Activated CD8-positive, alpha-beta T cell treated with anti-CD3 and anti-CD28 coated beads for 36 hours (primary cell): Measurements from ENCODE around the gene CFLAR. TPM values are rescaled to one million over a fixed set of nuclear protein-coding genes. Genes with fewer than 3 reads are reported as not detected.
A peak's percentile ranks its signal among the peaks of the same experiment; 100 is the strongest.

Source experiments
- ATAC-seq: fragments of 200-7000 bp; cut with Tn5 transposase; one replicate; pipeline ENCODE4 v1.10.0; 2021; ENCODE audit warnings: mild to moderate bottlenecking, moderate library complexity
- CTCF ChIA-PET: fragments of 350-600 bp; sonication (Branson Sonifier 250); formaldehyde crosslinking; loops from one replicate; lab custom pipeline; 2021; ENCODE audit warnings: antibody characterized with exemption; lab: Charles Lee
- POLR2A ChIA-PET: fragments of 350-600 bp; sonication (Branson Sonifier 250); formaldehyde crosslinking; loops from one replicate; lab custom pipeline; 2021; ENCODE audit warnings: antibody characterized with exemption; lab: Charles Lee
- DNase-seq: peaks from one replicate; pipeline ENCODE4 v3.0.0-alpha.2; 2020
- H3K27ac Mint-ChIP-seq: one replicate; pipeline ENCODE4 v1.8.0; 2021; ENCODE audit warnings: mild to moderate bottlenecking, mixed read lengths
- H3K27me3 Mint-ChIP-seq: one replicate; pipeline ENCODE4 v1.8.0; 2021; ENCODE audit warnings: mixed read lengths
- H3K36me3 Mint-ChIP-seq: one replicate; pipeline ENCODE4 v1.8.0; 2021; ENCODE audit warnings: low read depth, mixed read lengths
- H3K4me1 Mint-ChIP-seq: one replicate; pipeline ENCODE4 v1.8.0; 2021; ENCODE audit warnings: low read depth, mixed read lengths
- H3K4me3 Mint-ChIP-seq: one replicate; pipeline ENCODE4 v1.8.0; 2021; ENCODE audit warnings: mild to moderate bottlenecking, moderate library complexity, mixed read lengths
- H3K9me3 Mint-ChIP-seq: one replicate; pipeline ENCODE4 v1.8.0; 2021; ENCODE audit warnings: mixed read lengths
- intact Hi-C: fragments of 100-400 bp; cut with micrococcal nuclease; formaldehyde crosslinking; loops from one replicate; pipeline ENCODE4 v1.10.0; 2022
- total RNA-seq, 2 experiments: library from RNA; stranded (reverse); gene quantifications; one replicate each; pipeline ENCODE4 v1.2.3, GENCODE V29; 2021
- TF ChIP-seq, protein P1 (sequence below): fragments of 200-600 bp; IDR thresholded peaks from one replicate; pipeline ENCODE4 v1.8.0; 2022; ENCODE audit warnings: antibody characterized with exemption, mild to moderate bottlenecking

The CFLAR gene
- total RNA-seq, 2 experiments from 2014 or later: 222 to 229 TPM

DNA sequence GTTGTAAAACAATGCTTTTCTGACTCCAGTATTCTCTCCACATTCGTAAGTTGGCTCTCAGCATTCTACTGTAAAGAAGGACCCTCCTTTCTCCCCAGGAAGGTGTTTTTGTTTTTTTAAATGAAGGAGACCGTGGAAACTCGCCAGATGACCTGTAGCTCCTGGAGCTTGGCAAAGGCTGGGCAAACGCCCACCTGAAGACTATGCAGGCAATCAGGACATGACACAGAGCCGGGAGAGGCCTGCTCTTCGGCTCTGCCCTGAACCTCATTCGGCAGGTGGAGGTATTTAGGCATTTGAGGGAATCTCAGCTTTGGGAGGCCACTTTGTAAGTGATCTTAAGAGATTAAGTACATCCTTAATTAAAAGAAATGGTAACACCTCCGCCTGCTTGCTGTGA lies 84.4 kb downstream of the CFLAR start:
- intact Hi-C loops: no loop called here
- peak overlapping the region; percentile 40 for H3K27ac Mint-ChIP-seq
- H3K36me3 Mint-ChIP-seq: peaks cover 31% of the 10 kb centered on the region
- TF ChIP-seq, protein P1, sequence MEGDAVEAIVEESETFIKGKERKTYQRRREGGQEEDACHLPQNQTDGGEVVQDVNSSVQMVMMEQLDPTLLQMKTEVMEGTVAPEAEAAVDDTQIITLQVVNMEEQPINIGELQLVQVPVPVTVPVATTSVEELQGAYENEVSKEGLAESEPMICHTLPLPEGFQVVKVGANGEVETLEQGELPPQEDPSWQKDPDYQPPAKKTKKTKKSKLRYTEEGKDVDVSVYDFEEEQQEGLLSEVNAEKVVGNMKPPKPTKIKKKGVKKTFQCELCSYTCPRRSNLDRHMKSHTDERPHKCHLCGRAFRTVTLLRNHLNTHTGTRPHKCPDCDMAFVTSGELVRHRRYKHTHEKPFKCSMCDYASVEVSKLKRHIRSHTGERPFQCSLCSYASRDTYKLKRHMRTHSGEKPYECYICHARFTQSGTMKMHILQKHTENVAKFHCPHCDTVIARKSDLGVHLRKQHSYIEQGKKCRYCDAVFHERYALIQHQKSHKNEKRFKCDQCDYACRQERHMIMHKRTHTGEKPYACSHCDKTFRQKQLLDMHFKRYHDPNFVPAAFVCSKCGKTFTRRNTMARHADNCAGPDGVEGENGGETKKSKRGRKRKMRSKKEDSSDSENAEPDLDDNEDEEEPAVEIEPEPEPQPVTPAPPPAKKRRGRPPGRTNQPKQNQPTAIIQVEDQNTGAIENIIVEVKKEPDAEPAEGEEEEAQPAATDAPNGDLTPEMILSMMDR: no peak
- no peaks in the 10 kb centered on the region for H3K9me3 Mint-ChIP-seq
- ATAC-seq (no peak), DNase-seq (no peak)
- ChIA-PET POLR2A (no interaction called here), CTCF (interaction anchor here (1.2 to 2.2 kb wide), 2 partner anchors 8 to 32 kb away, joined by 4 to 8 read pairs; no protein-coding TSS in a partner anchor)
- no peaks in the 10 kb centered on the region for H3K27me3 Mint-ChIP-seq
- H3K4me1 Mint-ChIP-seq: peaks cover 33% of the 10 kb centered on the region
- no peak overlapping the region for H3K4me3 Mint-ChIP-seq

DNA sequence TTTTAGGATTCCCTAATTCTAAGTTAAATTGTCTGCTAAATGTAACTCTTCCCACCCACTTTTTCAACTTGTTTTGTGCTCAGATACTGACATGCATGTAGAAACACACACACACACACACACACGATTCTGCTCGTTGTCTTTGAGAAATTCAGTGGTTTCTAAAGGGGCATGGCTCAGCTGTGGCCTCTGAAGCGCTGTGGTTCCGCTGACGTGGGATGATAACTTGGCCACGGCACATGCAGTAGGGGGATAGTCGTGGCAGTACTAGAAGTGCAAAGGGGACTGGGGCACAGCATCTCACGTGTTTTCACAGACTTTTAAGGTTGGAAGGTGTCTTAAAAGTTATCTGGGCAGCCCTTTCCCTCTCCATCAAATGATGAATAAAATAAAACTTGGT lies 85.4 kb downstream of the CFLAR start:
- CTCF ChIA-PET: interaction anchor here (1.2 to 2.2 kb wide), 2 partner anchors 9 to 31 kb away, joined by 4 to 8 read pairs; no protein-coding TSS in a partner anchor
- Mint-ChIP-seq H3K27ac (no peak overlapping the region), H3K36me3 (peaks cover 24% of the 10 kb centered on the region), H3K4me1 (peaks cover 30% of the 10 kb centered on the region), H3K27me3 (no peaks in the 10 kb centered on the region), H3K4me3 (no peak overlapping the region), H3K9me3 (no peaks in the 10 kb centered on the region)
- intact Hi-C loops: no loop called here
- DNase-seq: peak; percentile 46
- no peak for ATAC-seq
- POLR2A ChIA-PET: interaction anchor here (1.2 to 1.7 kb wide), 3 partner anchors 9 to 21 kb away, joined by 3 to 5 read pairs (median 3); no protein-coding TSS in a partner anchor
- TF ChIP-seq, protein P1: no peak

DNA sequence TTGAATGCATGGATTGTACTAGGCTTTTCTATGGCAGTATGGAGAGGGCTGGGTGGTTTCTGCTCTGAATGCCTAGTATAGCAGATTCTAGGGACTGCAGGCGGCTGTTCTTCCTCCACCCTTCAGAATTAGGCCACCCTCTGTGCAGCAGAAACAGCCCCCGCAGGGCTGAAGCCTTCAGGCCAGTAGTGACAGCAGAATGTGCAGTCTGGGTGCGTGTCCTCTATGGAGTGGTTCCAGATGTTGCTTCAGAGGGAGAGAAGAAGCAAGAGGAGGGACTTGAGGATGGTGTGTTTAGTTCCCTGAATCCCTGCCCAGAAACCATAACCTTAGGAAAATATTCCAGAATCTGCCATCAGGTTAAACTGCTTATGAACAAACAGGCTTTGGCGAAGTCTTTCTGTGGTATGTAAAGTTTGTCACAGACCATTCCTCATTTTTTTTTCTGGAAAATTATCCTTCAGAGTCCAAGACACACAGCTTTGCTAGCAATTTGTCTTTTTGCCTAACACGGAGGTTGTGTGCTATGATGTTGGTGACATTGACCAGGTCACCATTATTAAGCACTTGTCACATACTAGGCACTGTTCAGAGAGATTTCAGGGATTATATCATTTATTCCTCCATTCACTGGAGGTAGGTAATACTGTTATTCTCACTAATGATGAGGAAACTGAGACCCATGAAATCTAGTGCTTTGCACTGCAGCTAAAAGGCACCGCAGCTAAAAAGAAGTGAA lies 88.1 kb downstream of the CFLAR start:
- Mint-ChIP-seq H3K27ac (no peak overlapping the region), H3K4me1 (peaks cover 31% of the 10 kb centered on the region), H3K27me3 (no peaks in the 10 kb centered on the region), H3K9me3 (no peaks in the 10 kb centered on the region), H3K36me3 (peaks cover 25% of the 10 kb centered on the region), H3K4me3 (no peak overlapping the region)
- intact Hi-C loops: no loop called here
- TF ChIP-seq, protein P1: no peak
- ATAC-seq (no peak), DNase-seq (no peak)
- ChIA-PET POLR2A (interaction anchor here (1.1 to 1.4 kb wide), 4 partner anchors 9 to 21 kb away, joined by 3 to 5 read pairs (median 4); partner anchors contain the start of gene CASP10), CTCF (interaction anchor here (1.1 to 1.5 kb wide), 2 partner anchors 21 to 28 kb away, joined by 3 read pairs; partner anchors contain the start of gene CASP10)

DNA sequence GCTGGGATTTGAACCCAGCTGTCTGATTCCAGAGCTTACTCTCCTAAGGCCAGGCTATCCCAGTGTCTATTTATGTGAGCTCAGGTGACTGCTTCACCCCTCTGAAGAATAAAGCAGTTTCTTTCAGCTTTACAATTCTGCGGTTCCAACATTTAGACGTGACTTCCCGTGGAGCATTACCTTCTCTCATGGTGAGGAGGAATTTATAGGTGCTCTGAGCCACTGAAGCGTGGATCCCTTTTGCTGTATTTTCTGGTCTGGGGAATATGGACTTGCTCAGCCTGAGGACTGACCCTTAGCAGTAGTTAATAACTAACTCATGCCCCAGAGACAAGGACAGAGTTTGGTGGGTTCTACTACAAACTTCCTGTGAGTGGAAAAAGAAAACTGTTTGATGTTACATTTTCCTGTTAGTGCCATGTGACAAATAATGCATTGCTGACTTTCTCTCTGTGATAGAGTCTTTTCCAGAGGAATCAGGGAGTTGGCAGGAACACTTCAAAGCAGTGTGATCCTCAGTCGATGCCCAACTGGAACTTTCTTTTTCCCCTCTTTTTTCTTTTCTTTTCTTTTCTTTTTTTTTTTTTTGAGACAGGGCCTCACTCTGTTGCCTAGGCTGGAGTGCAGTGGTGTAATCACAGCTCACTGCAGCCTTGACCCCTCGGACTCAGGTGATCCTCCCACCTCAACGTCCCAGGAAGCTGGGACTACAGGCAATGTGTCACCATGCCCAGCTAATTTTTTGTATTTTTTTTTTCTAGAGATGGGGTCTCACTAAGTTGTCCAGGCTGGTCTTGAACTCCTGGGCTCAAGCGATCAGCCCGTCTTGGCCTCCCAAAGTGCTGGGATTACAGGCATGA lies 88.9 kb downstream of the CFLAR start:
- ChIA-PET CTCF (interaction anchor here (1.1 to 2.3 kb wide), 3 partner anchors 22 to 27 kb away, joined by 3 to 16 read pairs (median 4); partner anchors contain the start of gene CASP10), POLR2A (interaction anchor here (1.1 kb wide), 2 partner anchors 16 to 22 kb away, joined by 4 to 5 read pairs; partner anchors contain the start of gene CASP10)
- Mint-ChIP-seq H3K27ac (no peak overlapping the region), H3K27me3 (no peaks in the 10 kb centered on the region), H3K36me3 (peaks cover 29% of the 10 kb centered on the region), H3K9me3 (no peaks in the 10 kb centered on the region), H3K4me3 (no peak overlapping the region), H3K4me1 (peaks cover 31% of the 10 kb centered on the region)
- TF ChIP-seq, protein P1: no peak
- ATAC-seq (no peak), DNase-seq (no peak)
- intact Hi-C loops: no loop called here
